ENCODE measurements around the gene PCNX4.
A peak's percentile ranks its signal among the peaks of the same experiment; 100 is the strongest.

DNA sequence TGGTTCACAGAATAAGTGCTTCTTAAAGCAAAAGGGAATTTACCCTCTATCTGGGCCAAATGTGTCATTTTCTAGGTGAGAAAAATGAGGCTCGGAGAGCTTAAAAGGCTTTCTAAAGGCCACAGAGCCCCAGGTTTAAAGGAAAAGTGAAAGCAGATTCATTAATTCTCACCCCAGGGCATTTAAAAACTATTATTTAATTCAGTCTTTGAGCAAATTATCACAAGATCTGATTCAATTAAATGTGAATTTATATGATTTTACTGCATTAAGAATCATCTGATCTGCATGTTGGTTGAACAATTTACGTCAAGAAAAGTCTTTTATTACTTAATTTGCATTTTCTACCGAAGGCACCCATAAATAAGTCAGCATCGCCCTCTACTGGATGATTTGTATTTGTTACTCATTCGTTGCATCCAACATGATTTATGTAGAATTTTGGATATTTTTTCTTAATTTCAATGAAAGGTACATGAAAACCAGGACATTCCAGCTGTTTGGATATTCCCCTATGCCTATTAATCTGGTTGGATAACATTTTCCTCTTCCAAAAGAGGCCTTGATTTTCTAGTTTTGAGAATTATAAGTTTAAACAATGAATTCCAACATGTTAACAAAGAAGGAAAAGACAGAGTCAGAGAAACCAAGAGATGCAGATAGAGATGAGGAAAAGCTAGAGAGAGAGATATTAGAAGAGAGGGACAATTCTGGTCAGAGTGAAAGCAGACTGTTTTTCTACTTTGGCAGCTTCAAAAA lies 92.6 kb downstream of the PCNX4 start:
- TF ChIP-seq, protein P1, sequence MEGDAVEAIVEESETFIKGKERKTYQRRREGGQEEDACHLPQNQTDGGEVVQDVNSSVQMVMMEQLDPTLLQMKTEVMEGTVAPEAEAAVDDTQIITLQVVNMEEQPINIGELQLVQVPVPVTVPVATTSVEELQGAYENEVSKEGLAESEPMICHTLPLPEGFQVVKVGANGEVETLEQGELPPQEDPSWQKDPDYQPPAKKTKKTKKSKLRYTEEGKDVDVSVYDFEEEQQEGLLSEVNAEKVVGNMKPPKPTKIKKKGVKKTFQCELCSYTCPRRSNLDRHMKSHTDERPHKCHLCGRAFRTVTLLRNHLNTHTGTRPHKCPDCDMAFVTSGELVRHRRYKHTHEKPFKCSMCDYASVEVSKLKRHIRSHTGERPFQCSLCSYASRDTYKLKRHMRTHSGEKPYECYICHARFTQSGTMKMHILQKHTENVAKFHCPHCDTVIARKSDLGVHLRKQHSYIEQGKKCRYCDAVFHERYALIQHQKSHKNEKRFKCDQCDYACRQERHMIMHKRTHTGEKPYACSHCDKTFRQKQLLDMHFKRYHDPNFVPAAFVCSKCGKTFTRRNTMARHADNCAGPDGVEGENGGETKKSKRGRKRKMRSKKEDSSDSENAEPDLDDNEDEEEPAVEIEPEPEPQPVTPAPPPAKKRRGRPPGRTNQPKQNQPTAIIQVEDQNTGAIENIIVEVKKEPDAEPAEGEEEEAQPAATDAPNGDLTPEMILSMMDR (IDR thresholded peaks at IDR 0.05; ENCODE audit: low read depth, low read length) = peak; percentile 89
- no peak for TF ChIP-seq EZH2phosphoT487 (IDR thresholded peaks at IDR 0.05; ENCODE audit: low read depth)
